GM21717 (cell line): ENCODE measurements around the gene MTPN.

Experiments used
- ATAC-seq: cut with Tn5 transposase; IDR thresholded peaks from one replicate; pipeline ENCODE4 v1.9.1; 2021; ENCODE audit warnings: mild to moderate bottlenecking, moderate library complexity; ENCODE audit not compliant: unreplicated experiment

Gene MTPN

DNA sequence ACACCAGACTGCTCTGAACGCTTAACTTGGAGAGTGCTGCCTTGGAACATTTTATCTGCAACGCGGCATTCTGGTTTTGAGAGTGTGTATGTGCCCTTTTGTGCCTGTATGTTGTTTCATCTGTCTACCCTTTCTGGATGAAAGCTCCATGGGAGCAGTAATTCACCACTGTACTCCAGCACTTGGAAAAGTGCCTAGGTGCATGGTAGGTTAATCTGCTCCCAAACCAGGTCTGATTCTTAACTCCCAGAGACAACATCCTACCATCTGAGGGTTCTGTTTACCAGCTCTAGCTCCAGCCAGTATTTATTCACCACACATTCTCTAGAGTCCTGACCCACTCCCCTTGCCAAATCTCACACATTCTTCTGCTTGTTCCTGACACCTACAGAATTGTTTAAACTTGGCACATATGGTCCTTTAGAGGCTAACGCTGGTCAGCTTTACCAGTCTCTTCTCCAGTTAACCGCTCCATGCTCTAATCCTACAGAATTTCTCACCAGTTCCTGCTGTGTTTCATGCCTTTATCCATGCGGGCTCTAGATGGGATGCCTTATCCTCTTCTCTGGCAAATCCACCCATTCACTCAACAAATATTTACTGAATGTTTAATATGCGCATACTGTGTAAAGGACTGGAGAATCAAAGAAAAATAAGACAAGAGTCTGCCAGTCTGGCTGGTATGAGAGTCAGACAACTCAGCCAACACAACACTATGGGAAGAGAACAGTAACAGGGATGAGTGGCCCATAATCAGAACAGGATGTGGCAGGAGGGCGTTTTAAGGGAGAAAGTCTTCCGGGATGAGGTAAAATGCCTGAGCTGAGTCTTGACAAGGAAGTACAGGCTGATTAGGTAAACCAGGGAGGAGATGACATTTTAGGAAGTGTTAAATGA is 46.3 kb downstream of the MTPN start:
- no peak for ATAC-seq

- ATAC-seq, result no peak
Observed at GRCh38 chr7:135929722-135930141, 47.4 kb downstream of the MTPN start.

GRCh38 chr7:135929249-135929648 is 47.9 kb downstream of the MTPN start:
- no peak for ATAC-seq

- ATAC-seq, result no peak
Observed at GRCh38 chr7:135928136-135928535, 49.0 kb downstream of the MTPN start.

DNA sequence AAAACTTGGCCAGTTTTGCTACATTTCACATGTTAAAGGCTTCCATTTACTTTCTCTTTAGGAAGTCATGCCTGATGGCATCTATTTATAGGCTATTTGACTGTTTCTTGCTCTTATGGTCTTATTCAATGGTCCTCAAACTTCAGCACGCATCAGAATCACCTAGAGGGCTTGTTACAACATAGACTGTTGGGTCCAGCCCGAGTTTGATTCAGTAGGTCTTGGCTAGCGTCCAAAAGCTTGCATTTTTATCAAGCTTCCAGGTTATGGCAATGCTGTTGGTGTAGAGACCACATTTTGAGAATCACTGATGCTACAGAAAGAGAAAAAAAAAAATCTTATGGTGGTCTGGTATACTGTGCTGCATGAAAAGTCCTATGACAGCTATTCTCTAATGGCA is 51.9 kb downstream of the MTPN start:
- ATAC-seq, result no peak

- no peak for ATAC-seq
Observed at GRCh38 chr7:135924302-135924701, 52.9 kb downstream of the MTPN start.

DNA sequence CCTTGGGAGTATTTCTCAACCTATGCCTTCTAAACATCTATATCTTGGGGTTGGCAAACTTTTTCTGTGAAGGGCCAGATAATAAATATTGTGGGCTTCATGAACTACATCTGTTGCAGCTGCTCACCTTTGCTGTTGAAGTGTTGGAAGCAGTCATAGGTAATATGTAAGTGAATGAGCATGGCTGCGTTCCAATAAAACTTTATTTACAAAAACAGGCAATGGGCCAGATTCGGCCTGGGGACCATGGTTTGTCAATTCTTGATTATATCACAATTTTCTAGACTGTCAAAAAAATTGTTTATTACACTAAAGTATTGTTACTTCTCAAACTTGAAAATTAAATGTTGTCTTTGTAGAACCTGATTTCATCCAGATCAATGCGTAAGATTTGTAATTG is 54.9 kb downstream of the MTPN start:
- no peak for ATAC-seq

- no peak for ATAC-seq
Observed at GRCh38 chr7:135920478-135920877, 56.7 kb downstream of the MTPN start.

- no peak for ATAC-seq
Observed at GRCh38 chr7:135919071-135919841, 57.9 kb downstream of the MTPN start.

- no peak for ATAC-seq
Observed at GRCh38 chr7:135918134-135918533, 59.0 kb downstream of the MTPN start.

- no peak for ATAC-seq
Observed at GRCh38 chr7:135917721-135918120, 59.4 kb downstream of the MTPN start.

GRCh38 chr7:135914346-135914745 is 62.8 kb downstream of the MTPN start:
- no peak for ATAC-seq

DNA sequence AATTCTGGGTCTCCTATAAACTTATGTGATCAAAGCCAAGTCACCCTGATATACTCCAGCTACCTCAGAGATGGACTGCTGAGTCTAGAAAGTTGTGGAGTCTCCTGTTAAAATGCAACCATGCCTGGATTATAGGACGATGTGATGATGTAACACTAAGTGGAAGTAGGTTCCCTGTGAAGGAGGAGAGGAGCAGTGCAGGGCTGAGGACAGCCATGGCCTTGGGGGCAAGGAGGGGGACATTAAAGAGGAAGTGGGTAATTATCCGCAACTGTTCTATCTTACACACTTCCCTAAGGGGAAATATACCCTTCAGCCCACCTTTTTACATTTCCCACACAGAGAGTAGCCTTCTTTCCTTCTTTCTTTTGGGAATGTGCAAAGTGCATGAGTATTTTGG is 63.8 kb downstream of the MTPN start:
- no peak for ATAC-seq

DNA sequence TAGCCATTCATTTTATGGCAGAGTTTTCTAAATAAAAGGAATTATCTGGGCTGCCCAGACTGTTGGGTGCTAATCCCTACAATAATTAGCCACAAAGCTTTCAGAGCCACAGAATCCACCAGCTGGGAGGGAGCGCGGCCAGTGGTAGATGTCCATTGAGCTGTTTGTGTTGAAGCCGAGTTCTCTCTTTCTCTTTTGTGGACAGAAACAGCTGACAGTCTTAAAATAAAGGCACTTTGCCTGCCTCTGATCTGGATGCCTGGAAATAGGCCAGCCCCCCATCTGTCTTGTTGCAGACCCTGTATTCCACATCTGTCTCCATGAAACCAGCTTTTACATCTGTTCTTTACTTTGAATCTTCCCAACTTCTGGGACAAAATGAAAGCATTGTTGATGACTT is 66.1 kb downstream of the MTPN start:
- ATAC-seq, result no peak

GRCh38 chr7:135910393-135911036 is 66.6 kb downstream of the MTPN start:
- ATAC-seq, result no peak

GRCh38 chr7:135905858-135906257 is 71.3 kb downstream of the MTPN start:
- ATAC-seq, result no peak

- ATAC-seq, result no peak
Observed at GRCh38 chr7:135905355-135905754, 71.8 kb downstream of the MTPN start.

- no peak for ATAC-seq
Observed at GRCh38 chr7:135904282-135904681, 72.9 kb downstream of the MTPN start.

- no peak for ATAC-seq
Observed at GRCh38 chr7:135901585-135902540, 75.3 kb downstream of the MTPN start.

DNA sequence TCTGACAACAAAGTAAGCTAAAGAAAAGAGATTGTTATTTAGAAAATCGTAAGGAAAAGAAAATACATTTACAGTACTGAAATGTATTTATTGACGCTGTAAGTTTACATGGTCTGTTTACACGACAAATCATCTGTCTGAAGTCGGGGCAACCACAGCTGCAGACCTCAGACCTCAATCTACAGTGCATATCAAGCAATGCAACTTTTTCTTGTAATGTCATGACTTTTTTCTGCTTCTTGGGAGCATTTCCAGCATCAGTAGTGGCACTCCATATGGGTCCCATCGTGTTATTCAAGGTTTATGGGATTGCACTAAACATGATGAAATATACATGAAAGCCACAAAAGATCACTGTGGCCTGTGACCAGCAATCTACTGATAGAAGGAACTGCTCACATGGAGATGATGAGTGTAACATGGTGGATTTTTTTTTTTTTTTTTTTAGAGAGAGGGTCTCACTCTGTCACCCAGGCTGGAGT is 77.1 kb downstream of the MTPN start:
- no peak for ATAC-seq
